ELR (cell line): ENCODE results near the gene PIGC.

Experiments used
- DNase-seq: peaks from one replicate; pipeline ENCODE4 v3.0.0-alpha.2; 2015; ENCODE audit warnings: low read depth

PIGC gene

DNA sequence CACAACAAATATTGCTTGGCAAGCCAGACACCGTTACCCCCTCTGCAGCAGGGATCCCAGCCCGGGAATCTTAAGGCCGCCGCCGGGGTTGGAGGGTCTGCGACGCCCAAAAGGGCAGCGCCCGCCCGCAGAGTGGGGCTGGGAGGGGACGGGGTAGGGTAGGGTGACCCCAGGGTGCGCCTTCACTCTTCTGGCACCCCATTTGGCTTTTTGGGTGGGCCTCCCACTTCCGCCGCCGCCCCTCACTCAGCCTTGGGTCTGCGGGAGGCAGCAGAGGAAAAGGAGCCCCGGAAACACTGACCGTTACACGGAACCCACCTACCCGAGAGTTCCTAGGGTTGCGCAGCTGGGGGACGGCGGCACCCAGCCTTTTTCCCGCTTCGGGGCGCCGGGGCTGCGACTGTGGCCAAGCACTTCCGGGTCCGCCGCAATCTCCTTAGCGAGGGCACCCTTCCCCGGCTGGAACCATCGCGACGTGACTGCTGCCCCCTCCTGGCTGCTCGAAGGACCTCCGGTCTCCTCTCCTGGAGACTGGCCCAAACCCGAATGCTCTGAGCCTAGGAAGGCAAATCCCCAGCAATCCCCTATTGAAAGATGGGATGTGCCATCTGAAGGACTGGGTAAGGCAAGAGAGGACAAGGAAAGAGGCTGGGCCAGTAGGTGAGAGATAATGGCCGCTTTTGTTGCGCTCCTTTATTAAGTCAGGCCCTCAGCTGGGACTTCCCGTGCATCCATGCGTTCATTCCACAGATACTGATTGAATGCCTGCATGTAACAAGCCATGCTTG, at the start of gene PIGC:
PIGC (minus strand) TSS at position 404 of the 788 bp plus-strand sequence. CDS start 1,447 bp downstream, outside the sequence.
- DNase-seq = peak; percentile 93

DNA sequence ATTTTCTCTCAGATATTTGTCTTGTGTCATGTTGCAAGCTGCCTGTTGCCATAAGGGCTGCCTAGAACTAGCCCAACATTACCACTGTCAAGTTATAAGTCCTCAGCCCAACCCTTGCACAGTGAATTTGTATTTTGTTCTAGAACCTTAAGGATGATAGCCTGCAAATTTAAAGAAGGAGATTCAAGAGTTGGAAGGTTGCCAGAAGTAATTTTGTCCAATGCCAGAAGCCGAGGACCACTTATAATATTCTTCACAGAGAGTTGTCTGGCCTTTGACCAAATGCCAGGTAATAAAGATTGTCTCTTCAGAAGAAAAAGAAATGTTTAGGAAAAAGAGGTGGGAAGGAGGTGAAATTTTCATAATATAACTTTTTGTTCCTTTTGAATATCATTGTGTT, 48.6 kb upstream of the PIGC start:
- DNase-seq = no peak

DNA sequence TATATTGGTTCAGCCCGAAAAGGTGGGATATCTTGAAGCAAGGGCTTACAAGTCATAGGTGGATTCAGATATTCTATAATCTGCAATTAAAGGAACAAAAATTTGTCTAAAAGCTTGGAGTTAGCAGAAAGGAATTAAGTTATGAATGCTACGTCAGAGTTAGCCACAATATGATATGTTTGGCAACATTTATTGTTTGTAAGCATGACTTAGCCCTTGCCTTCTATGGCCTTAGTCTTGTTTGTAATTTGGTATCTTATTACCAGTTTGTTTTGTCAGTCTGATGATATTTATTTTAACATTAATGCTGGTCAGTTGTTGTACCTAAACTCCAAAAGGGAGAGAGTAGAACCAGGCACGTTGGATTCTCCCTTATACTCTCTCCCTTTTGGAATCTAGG, 46.0 kb upstream of the PIGC start:
- no peak for DNase-seq

DNA sequence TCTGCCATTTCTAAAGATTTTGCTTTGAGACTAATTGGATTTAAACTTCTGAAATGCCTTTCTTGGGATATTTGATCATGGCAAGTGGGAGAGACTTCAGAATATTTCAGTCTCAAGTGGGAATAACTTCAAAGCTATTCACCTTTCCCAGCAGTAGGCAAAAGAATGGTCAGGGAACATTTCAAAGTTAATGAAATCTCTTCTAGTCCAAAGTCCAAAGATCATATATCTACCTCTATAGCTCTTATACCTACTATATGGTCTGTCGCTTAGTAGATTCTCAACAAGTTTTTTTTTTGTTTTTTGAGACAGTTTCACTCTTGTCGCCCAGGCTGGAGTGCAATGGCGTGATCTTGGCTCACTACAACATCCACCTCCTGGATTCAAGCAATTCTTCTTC, 44.5 kb upstream of the PIGC start:
- no peak for DNase-seq

DNA sequence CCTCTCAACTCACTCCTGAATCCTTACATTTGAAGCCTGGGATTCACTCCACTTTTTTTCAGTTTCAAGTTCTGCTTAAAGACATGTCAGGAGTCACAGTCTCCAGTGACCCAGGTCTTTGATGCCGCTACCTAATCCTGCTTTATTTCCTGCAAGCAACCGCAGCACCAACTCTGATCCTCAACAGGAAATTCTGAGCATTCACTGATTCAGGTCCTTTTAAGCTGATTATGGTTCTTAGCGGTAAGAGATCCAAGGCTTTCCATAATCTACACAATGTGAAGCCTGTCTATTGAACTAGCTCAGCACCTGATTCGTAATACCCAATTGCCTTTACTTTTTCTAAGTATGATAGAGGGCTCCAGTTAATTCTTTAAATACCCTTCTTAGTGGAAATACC, 43.7 kb upstream of the PIGC start:
- peak; percentile 24 for DNase-seq

DNA sequence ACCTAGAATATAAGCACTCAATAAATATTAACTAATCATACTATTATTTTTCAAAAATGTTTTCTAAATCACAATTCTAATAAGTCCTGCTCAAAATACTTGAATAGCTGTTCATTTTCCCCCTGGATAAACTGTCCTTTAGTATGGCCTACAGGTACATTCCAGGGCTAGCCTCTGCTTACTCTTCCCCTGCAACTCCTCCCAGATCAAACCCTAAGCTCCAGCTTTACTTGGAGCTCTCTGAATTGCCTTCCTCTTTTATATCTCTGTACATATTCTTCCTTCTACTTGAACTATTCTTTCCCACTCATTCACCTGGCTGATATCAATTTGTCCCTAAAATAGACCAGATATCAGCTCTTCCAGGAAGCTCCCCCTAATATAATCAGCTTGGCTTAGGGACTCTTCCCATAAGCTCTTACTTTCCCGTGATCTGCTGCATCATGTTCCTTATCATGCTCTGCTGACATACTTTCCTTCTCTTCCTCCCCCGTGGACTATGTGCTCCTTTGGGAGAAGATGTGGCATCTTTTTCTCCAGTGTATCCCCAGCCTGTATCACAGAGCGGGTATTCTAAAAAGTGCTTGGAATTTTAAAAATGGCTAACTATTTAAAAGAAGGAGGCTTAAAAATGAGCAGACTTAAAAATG, 43.1 kb upstream of the PIGC start:
- DNase-seq = no peak

DNA sequence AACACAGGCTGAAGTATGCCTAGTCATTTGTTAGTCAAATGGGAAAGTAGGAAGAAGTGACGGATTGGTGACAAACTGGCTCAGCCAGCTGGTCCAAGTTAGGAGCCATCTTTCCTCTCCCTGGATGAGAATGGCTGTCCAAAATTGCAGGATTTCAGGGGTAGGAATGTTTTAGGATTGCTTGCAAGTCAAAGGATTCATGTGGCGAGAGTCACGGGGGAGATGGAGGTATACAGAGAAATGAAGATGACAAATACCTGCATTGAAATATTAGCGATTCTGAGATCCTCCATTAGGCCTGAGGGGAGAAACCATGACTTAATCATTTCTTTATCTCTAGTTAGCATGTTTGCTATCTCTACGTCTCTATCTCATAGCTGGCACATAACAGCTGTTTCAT, 41.8 kb upstream of the PIGC start:
- no peak for DNase-seq

DNA sequence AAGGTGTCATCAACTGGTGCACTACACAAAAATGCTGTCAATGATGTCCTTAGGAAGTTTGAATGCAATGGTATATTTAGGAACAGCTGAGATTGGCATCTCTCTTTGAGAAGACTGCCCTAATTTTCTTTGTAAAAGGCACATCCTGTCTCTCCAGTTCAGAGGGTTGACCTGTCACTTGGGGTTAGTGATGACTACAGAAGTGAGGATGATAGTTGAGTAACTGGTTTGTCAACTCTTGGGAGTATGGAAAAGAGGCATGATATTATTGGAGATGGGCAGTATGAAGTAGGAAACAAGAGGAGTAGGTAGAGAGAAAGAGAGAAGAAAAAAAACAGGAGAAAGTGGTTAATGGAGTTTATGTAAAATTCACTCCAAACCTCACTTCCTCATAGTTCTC, 40.4 kb upstream of the PIGC start:
- no peak for DNase-seq

DNA sequence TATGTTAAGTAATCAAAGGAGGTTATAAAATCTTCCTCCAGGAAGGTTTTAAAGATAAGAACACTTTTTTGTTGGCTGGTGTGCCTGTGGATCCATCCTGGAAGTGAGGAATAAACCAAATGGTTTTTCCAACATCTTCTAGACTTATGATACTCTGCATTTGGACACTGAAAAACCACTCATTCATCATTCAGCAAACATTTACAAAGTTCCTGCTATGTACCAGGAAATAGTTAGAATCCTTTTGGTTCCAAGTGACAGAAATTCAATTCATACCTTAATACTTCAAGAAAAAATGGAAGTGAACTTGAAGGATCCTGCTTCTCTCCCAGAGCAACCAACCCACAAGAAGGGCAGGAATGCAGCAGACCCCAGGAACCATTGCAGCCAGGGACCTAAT, 39.6 kb upstream of the PIGC start:
- DNase-seq = no peak

DNA sequence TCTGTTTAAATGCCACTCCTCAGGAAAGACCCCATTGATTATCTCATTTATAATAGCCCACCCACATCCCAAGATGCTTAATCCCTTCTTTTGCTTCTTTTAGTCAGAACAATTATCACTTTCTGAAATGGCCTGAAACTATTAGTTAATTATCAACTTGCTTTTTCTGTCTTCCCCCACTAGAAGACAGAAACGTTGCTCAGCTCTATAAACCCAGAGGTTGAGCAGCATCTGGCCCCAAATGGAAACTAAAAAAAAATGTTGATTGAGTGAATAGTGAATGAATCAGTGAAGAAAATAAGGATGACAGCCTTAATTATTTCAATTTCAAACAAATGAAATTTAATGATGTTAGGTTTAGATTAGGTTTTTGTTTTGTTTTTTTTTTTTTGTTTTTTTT, 38.2 kb upstream of the PIGC start:
- DNase-seq = no peak

DNA sequence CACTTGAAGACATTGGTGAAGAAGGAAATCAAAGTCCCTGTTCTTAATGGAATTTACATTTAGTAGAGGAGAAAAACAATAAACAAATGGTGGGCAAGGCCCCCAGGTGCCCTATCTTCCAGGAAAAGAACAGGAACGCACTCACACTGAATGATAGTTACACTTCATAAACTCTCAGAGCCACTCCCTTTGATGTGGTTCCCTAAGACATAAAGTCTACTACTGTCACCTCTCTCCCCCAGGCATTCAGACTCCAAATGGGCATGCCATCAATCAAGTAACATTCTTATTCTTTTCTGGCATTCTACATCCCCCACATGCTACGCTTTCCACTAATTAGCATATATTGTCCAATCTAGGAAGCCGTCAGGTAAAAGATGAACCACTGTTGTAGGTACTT, 36.6 kb upstream of the PIGC start:
- no peak for DNase-seq

DNA sequence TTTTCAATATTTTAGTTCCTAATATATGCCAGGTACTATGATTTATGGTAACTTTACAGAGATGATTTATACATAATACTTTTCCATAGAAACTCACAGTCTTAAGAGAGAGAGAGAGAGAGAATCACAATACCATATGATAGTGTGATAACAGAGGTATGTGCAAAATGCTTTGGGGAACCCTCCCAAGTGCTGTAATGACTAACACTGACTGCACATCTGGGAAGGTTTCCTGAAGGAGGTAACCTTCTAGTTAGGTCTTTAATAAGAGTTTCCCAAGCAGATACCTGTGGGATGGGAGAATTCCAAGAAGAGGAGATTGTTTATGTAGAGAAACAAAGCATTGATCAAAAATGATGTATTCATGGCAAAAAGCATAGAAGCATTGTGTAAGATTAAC, 34.6 kb upstream of the PIGC start:
- no peak for DNase-seq

DNA sequence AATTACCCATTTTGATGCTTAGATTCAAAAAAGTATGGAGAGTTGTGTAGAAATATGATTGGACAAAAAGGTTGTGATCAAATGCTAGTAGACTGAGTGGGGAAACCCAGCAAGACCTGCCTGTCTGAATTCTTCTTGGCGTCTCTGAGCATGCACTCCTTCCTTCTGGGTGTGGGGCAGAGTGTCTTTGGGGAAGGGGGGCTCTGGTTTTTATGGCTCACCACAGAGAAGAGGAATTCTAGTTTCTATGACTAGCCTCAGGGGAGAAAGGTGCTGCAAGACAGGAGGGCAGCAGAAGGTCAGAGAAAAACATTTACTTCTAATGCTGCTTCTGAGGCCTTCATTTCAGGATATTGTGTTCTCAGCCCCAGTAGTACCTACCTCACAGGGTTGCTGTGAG, 33.9 kb upstream of the PIGC start:
- DNase-seq = no peak

DNA sequence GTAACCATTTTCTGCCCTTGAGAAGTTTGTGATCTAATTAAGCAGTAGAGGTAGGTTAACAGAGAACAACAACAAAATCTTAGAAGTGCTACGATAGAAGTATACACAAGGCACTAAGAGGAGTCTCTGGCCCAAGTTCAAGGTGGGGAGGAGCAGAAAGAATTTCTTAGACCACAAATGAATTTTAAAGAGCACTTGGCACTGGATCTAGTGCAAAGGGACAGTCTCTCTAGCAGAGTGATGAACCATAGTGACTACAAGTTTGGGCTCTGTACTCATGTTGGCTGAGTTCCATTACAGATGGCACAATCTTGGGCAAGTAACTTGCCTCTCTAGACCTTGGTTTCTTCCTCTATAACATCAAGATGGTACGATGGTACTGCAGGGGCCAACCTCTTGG, 33.3 kb upstream of the PIGC start:
- DNase-seq = no peak

DNA sequence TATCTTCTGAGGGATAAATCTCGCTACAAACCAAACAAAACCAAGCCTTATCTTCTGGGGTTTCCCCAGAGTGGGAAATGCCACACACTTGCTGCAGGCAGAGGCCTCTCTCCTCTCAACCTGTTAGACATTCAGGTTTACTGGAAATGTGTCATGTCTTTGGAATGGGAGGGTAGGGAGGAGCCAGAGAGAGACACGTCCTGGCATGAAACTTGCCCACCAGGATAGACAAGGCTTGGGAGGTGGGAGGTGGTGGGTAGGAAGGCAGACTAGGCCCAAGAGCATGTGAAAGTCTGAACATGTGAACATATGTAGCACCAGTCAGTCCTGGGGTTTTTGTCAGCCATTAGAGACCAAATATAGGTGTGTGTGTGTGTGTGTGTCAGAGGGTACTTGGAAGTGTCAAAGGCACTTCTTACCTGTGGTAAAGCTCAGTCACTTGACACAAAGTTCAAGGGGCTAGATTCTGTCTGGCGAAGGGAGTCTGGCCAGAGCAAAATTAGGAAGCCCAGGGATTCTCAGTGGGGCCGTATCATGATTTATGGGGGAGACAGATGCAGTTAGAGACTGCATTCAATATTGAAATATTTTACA, 32.4 kb upstream of the PIGC start:
- peak; percentile 57 for DNase-seq

DNA sequence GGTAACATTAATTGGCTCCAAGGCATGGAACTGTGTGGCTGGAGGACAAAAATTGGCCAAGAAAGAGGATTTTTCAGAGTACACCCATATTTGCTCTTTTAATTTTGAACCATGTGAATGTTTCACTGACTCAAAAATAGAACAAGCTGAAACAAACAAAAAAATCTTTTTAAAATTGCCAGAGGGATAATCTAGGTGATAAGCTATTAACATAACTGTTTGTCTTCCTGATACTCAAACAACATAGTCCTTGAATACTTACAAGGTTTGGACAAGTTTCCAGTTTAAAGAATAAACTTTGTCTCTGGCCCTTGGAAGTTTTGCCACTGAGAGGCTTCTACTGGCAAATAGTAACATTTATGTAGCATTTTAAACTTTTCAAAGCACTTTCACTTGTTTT, 30.0 kb upstream of the PIGC start:
- DNase-seq = no peak

DNA sequence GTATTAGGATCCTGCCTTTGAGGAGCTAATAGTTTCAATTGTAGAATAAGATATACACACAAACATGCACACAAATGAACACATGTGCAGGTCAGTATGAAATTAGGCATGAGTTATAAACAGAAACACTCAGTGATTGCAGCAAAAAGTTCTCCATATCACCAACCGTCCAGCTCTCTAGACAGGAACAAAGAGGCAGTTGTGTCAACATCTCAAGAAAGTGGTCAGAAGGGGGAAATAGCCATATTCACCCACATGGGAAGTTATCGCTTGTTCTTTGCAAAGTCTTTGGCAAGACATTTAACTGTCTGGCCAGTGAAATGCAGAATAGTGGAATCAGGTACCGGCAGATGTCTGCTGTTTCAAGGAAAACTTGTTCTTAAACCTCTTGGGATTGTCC, 29.4 kb upstream of the PIGC start:
- no peak for DNase-seq

DNA sequence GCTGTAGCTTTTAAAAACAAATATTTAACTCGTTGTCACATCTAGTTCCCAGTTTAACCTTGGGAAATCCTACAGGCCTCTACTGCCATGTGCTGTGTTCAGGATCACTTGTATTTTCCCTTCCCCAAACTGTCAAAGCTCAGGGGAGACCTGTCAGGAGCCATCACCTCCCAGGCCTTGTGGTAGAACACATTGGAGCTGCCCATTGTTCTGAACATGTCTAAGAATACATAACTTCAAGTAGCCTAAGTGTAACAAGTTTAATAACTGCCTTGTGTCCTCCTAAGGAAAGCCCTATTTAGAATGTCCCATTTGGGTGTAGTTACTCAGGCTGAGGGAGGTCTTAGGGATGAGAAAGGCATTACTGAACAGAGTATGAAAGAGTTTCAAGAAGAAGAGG, 28.6 kb upstream of the PIGC start:
- DNase-seq = no peak

DNA sequence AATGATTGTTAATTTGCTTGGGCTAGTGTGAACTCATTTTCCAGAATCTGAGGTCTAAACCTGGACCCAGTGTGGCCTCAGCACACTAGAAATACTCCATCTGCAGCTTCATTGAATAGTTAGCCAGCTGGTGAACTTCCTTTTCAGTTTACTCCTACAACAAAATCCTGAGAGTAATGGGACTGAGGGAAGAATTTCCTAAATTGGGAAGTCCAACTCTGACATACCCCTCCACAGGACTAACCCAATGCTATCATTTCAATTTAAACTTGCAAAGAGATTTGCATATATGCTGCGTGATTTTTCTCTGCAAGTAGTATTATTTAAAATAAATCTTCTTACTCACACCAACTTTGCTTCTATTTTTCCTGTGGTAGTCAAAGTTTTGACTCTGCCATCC, 27.8 kb upstream of the PIGC start:
- no peak for DNase-seq

DNA sequence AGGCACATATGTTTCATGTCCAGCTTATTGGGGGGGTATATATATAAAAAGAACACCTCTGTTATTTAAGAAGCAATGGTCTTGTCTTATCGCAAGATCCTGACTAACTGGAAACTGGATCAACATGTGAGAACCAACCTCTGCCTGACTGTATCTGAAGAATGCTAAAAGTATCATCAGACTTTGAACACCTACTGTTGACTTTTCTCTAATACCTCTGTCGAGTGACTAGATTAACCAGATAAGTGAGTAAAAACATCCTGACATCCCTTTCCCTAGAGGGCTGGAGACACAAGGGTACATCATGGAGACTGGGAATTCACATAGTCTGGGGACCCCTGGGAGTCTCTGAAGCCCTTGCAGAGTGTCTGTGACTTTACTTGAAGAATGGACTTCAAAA, 26.3 kb upstream of the PIGC start:
- DNase-seq = no peak

DNA sequence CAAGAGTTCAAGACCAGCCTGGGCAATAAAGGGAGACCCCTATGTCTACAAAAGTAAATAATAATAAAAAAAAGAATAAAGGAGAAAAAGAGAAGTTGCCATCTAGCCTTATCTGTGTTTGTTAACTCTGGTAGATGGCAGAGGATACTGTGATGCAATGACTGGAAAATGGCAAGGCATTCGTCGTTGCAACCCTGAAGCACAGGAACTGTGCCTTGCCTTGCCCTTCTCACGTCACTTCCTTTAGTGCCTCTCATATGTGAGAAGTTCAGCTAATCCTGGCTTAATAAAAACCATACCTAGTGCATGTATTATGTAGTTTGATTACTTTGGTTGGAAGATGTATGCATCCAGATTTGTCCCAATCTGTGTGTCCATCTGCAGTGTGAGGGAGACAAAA, 25.8 kb upstream of the PIGC start:
- no peak for DNase-seq

DNA sequence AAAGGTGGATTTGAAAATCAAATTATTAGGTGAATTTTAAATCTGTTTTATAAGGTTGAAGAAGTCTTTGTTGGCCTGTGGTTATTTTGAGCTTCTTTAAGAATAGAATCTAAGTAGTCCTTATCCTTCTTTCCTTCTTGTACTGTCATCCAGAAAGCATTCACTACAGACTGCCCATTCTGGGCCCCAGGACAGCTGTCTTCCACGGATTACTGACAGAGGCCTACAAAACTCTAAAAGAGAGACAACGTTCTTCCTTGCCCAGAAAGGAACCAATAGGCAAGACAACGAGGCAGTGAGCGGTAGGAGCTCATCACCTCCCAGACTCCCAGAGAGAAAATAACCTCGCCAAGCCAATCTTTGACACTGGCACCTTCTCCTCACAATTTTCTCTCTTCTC, 24.4 kb upstream of the PIGC start:
- no peak for DNase-seq

DNA sequence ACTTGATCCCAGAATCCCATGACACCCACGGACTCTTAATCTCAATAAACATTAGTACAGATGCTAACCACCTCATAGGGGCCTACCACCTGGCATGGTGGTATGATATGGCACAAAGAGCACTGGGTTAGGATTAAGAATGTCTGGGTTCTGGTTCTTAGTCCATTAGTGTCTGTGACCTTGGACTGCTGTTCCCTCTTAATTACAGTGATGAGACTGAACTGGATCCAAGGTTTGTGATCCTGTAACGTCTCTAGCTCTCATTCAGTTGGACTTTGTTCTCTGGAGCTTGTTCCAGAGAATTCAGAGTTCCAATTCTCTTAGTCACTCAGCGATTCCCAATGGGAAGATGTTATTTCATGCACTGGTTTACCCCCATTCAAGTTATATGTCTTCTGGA, 23.6 kb upstream of the PIGC start:
- DNase-seq = no peak
